ENCODE measurements around the gene KIAA1755.

KIAA1755 gene

DNA sequence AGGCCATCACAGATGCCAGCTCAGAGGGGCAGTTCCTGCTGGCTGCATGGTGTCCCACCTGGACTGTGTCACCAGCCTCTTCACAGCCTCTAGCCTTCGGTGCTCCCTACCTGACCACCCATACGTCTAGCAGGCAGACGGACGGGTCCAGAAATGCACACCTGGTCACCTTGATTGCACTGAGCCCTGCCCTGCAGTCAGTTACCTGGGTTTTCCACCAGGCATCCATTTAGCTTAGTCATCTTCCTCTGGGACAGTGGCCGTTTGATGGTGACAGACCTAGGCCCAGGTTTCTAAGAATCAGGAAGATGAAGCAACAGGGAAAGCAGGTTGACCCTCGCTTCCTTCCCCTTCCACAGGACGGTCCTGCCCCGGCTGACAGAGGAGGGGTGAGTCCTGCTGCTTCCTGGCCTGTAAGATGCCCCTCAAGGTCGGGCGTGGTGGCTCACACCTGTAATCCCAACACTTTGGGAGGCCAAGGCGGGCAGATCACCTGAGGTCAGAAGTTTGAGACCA, 33.6 kb upstream of the KIAA1755 start:
- Histone ChIP-seq H3K4me2 (ENCODE audit: low read length) (no peak overlapping the region), H3K9ac (ENCODE audit: low read length) (no peak overlapping the region), H3K4me3 (ENCODE audit: low read depth, low read length) (no peak overlapping the region), H2AFZ (ENCODE audit: insufficient read depth, low read length, poor library complexity) (no peak overlapping the region), H2BK5ac (ENCODE audit: low read depth, low read length, poor library complexity) (no peak overlapping the region), H3K79me1 (ENCODE audit: low read length) (peaks cover 2% of the 10 kb centered on the region), H3K36me3 (ENCODE audit: control insufficient read depth in 1 of 2, insufficient read depth in 2 of 2, low read length in 2 of 2) (no peaks in the 10 kb centered on the region), H2BK12ac (ENCODE audit: low read length) (no peak overlapping the region), H3K9me3 (ENCODE audit: insufficient read depth, low read depth, low read length) (peaks cover 2% of the 10 kb centered on the region), H4K91ac (ENCODE audit: low read depth, low read length) (no peak overlapping the region), H4K12ac (ENCODE audit: low read depth, low read length) (no peak overlapping the region), H2AK5ac (ENCODE audit: low read length) (no peak overlapping the region), H3K23ac (ENCODE audit: low read length) (no peak overlapping the region), H3K18ac (ENCODE audit: low read length) (no peak overlapping the region), H3K27me3 (ENCODE audit: insufficient read depth, low read length) (no peaks in the 10 kb centered on the region), H3K14ac (ENCODE audit: low read length) (no peak overlapping the region), H3K4me1 (ENCODE audit: control insufficient read depth in 1 of 2, insufficient read depth in 2 of 2, low read length in 2 of 2) (peaks cover 2 to 3% of the 10 kb centered on the region in 2 experiments), H3K79me2 (ENCODE audit: control insufficient read depth, insufficient read depth, low read length, poor library complexity) (no peaks in the 10 kb centered on the region), H3K27ac (ENCODE audit: low read depth, low read length) (no peak overlapping the region), H2BK120ac (ENCODE audit: insufficient read depth, low read length, poor library complexity) (no peak overlapping the region), H3K4ac (ENCODE audit: low read depth, low read length) (no peak overlapping the region), H4K8ac (ENCODE audit: low read depth, low read length) (no peak overlapping the region)
- WGBS (ENCODE audit: extremely low coverage, insufficient coverage, insufficient read length): no CpG with 5 or more reads among the region's 11 CpGs
- DNase-seq: peak; percentile 68 to 73

DNA sequence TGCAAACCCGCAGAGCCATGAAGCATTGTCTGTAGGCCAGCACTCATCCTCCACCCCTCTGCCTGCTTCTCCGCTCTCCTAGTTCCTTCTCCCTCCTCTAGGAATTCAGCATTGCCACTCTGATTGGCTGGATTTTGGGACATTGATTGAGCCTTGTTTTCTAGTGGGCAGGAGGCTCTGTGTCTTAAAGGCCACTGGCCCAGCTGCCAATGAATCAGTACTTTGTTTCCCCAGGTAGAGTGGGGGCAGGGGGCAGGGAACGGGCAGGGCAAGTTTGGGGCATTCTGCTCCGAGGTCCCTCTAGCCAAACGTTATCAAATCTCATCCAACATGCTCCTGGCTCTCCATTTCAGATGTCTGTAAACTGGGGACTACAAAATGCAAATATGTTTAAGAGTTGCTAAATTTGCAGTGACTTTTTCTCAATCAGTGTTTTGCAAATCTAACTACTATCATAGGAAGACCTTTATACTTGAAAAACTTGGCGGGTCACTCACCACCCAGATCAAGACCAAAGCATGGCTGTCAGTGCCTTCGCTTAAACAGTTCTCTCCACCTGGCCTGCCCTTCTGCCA, 33.0 kb upstream of the KIAA1755 start:
- Histone ChIP-seq H3K79me1 (ENCODE audit: low read length) (peaks cover under 1% of the 10 kb centered on the region), H3K4ac (ENCODE audit: low read depth, low read length) (no peak overlapping the region), H2BK120ac (ENCODE audit: insufficient read depth, low read length, poor library complexity) (no peak overlapping the region), H2BK5ac (ENCODE audit: low read depth, low read length, poor library complexity) (no peak overlapping the region), H3K14ac (ENCODE audit: low read length) (no peak overlapping the region), H4K91ac (ENCODE audit: low read depth, low read length) (no peak overlapping the region), H3K4me2 (ENCODE audit: low read length) (no peak overlapping the region), H3K27me3 (ENCODE audit: insufficient read depth, low read length) (no peaks in the 10 kb centered on the region), H3K23ac (ENCODE audit: low read length) (no peak overlapping the region), H3K9ac (ENCODE audit: low read length) (no peak overlapping the region), H4K12ac (ENCODE audit: low read depth, low read length) (no peak overlapping the region), H2BK12ac (ENCODE audit: low read length) (no peak overlapping the region), H3K9me3 (ENCODE audit: insufficient read depth, low read depth, low read length) (peaks cover 2% of the 10 kb centered on the region), H3K36me3 (ENCODE audit: control insufficient read depth in 1 of 2, insufficient read depth in 2 of 2, low read length in 2 of 2) (no peaks in the 10 kb centered on the region), H3K18ac (ENCODE audit: low read length) (no peak overlapping the region), H4K8ac (ENCODE audit: low read depth, low read length) (no peak overlapping the region), H3K4me3 (ENCODE audit: low read depth, low read length) (no peak overlapping the region), H3K4me1 (ENCODE audit: control insufficient read depth in 1 of 2, insufficient read depth in 2 of 2, low read length in 2 of 2) (peaks cover under 1% of the 10 kb centered on the region in 2 experiments), H2AFZ (ENCODE audit: insufficient read depth, low read length, poor library complexity) (no peak overlapping the region), H3K27ac (ENCODE audit: low read depth, low read length) (no peak overlapping the region), H3K79me2 (ENCODE audit: control insufficient read depth, insufficient read depth, low read length, poor library complexity) (no peaks in the 10 kb centered on the region), H2AK5ac (ENCODE audit: low read length) (no peak overlapping the region)
- no CpG with 5 or more reads among the region's 7 CpGs for WGBS (ENCODE audit: extremely low coverage, insufficient coverage, insufficient read length)
- peak; percentile 71 to 77 for DNase-seq

DNA sequence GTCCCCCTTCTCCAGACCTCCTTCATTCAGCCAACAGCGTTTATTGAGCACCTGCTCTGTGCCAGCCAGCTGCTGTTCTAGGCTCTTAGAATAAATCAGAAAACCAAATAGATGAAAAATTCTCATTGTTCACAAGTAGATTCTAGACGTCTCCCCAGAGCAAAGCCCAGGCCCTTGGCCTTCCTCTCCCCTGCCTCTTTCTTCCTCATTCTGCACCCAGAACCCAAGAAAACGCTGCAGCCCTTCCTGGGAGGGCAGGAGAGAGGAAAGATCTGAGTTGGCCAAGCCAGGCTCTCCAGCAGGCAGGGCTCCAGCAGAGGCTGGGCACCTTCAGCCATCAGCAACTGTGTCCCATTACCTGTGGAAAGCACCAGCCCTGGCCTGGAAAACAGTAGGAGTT, 31.4 kb upstream of the KIAA1755 start:
- no peak for DNase-seq
- no peak overlapping the region for H3K23ac ChIP-seq (ENCODE audit: low read length)
- no peaks in the 10 kb centered on the region for H3K36me3 ChIP-seq (ENCODE audit: control insufficient read depth in 1 of 2, insufficient read depth in 2 of 2, low read length in 2 of 2)
- peaks cover 2% of the 10 kb centered on the region for H3K9me3 ChIP-seq (ENCODE audit: insufficient read depth, low read depth, low read length)
- no peak overlapping the region for H3K18ac ChIP-seq (ENCODE audit: low read length)
- no peak overlapping the region for H3K4me2 ChIP-seq (ENCODE audit: low read length)
- H3K4me3 ChIP-seq (ENCODE audit: low read depth, low read length): no peak overlapping the region
- H3K14ac ChIP-seq (ENCODE audit: low read length): no peak overlapping the region
- H4K91ac ChIP-seq (ENCODE audit: low read depth, low read length): no peak overlapping the region
- H3K27me3 ChIP-seq (ENCODE audit: insufficient read depth, low read length): no peaks in the 10 kb centered on the region
- no peaks in the 10 kb centered on the region for H3K4me1 ChIP-seq (ENCODE audit: control insufficient read depth in 1 of 2, insufficient read depth in 2 of 2, low read length in 2 of 2)
- no peak overlapping the region for H2AFZ ChIP-seq (ENCODE audit: insufficient read depth, low read length, poor library complexity)
- H3K79me2 ChIP-seq (ENCODE audit: control insufficient read depth, insufficient read depth, low read length, poor library complexity): no peaks in the 10 kb centered on the region
- no peak overlapping the region for H3K9ac ChIP-seq (ENCODE audit: low read length)
- no peak overlapping the region for H3K4ac ChIP-seq (ENCODE audit: low read depth, low read length)
- H2AK5ac ChIP-seq (ENCODE audit: low read length): no peak overlapping the region
- H2BK120ac ChIP-seq (ENCODE audit: insufficient read depth, low read length, poor library complexity): no peak overlapping the region
- no peak overlapping the region for H4K12ac ChIP-seq (ENCODE audit: low read depth, low read length)
- H3K27ac ChIP-seq (ENCODE audit: low read depth, low read length): no peak overlapping the region
- H4K8ac ChIP-seq (ENCODE audit: low read depth, low read length): no peak overlapping the region
- H2BK12ac ChIP-seq (ENCODE audit: low read length): no peak overlapping the region
- no CpG with 5 or more reads among the region's 3 CpGs for WGBS (ENCODE audit: extremely low coverage, insufficient coverage, insufficient read length)
- no peak overlapping the region for H2BK5ac ChIP-seq (ENCODE audit: low read depth, low read length, poor library complexity)
- H3K79me1 ChIP-seq (ENCODE audit: low read length): no peaks in the 10 kb centered on the region

DNA sequence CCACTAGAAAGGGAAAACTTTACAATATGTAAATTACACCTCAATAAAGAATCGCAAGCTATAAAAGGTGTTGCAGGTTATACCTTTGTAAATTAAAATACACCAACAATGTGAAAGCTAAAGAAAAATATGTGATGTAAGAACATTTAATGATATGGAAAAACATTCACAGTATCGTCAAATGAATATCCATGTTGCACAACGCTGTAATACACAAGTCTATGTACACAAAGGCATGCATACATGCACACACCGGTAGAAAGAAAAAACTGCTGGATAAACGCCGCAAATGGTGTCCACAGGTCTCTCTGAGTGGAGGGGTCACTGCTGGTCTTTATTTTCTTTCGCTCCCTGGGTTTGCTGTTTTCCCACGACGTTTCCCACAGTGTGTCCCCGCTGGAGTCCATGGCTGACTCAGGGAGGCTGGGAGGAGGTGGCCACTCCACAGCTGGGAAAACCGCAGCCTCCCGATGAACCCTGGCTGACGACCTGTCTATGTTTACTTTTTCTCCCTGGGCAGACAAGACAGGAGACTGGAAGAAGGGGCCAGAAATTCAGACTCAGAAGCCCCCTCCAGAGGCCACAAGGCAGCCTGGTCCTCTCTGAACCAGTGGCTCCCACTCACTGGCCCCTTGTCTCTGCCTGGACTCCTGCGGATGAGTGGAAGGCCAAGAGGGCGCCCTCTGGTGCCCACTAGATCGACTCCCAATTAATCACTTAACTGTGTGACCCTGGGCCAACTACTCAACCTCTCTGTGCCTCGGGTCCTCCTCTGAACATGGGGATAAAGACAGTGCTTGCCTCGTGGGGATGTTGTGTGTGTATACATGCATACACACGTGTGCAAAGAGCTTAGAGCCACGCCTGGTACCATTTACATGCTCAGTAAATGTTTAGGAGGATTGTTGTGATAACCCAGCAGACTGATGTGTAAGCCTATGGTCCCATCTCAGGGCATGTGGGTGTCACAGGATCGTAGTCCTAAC, 30.6 kb upstream of the KIAA1755 start:
- no peaks in the 10 kb centered on the region for H3K36me3 ChIP-seq (ENCODE audit: control insufficient read depth in 1 of 2, insufficient read depth in 2 of 2, low read length in 2 of 2)
- H4K12ac ChIP-seq (ENCODE audit: low read depth, low read length): no peak overlapping the region
- no peak overlapping the region for H3K18ac ChIP-seq (ENCODE audit: low read length)
- peaks cover 2% of the 10 kb centered on the region for H3K9me3 ChIP-seq (ENCODE audit: insufficient read depth, low read depth, low read length)
- H2BK12ac ChIP-seq (ENCODE audit: low read length): no peak overlapping the region
- no peak overlapping the region for H3K14ac ChIP-seq (ENCODE audit: low read length)
- peak overlapping the region; percentile 37 for H4K8ac ChIP-seq (ENCODE audit: low read depth, low read length)
- no peak overlapping the region for H3K4me2 ChIP-seq (ENCODE audit: low read length)
- WGBS (ENCODE audit: extremely low coverage, insufficient coverage, insufficient read length): no CpG with 5 or more reads among the region's 21 CpGs
- no peaks in the 10 kb centered on the region for H3K79me2 ChIP-seq (ENCODE audit: control insufficient read depth, insufficient read depth, low read length, poor library complexity)
- H2BK5ac ChIP-seq (ENCODE audit: low read depth, low read length, poor library complexity): no peak overlapping the region
- H3K79me1 ChIP-seq (ENCODE audit: low read length): no peaks in the 10 kb centered on the region
- H3K4me1 ChIP-seq (ENCODE audit: control insufficient read depth in 1 of 2, insufficient read depth in 2 of 2, low read length in 2 of 2): no peaks in the 10 kb centered on the region
- no peak overlapping the region for H3K23ac ChIP-seq (ENCODE audit: low read length)
- no peaks in the 10 kb centered on the region for H3K27me3 ChIP-seq (ENCODE audit: insufficient read depth, low read length)
- no peak overlapping the region for H3K9ac ChIP-seq (ENCODE audit: low read length)
- no peak overlapping the region for H2AFZ ChIP-seq (ENCODE audit: insufficient read depth, low read length, poor library complexity)
- no peak overlapping the region for H3K27ac ChIP-seq (ENCODE audit: low read depth, low read length)
- H3K4me3 ChIP-seq (ENCODE audit: low read depth, low read length): no peak overlapping the region
- DNase-seq: peak; percentile 56 to 62
- H3K4ac ChIP-seq (ENCODE audit: low read depth, low read length): no peak overlapping the region
- H4K91ac ChIP-seq (ENCODE audit: low read depth, low read length): no peak overlapping the region
- no peak overlapping the region for H2BK120ac ChIP-seq (ENCODE audit: insufficient read depth, low read length, poor library complexity)
- no peak overlapping the region for H2AK5ac ChIP-seq (ENCODE audit: low read length)
